ENCODE data around the gene MAGEB17. TPM values are rescaled to one million over a fixed set of nuclear protein-coding genes. Genes with fewer than 3 reads are reported as not detected.

MAGEB17 gene
- total RNA-seq, 1 donor from 2014 or later = not detected

DNA sequence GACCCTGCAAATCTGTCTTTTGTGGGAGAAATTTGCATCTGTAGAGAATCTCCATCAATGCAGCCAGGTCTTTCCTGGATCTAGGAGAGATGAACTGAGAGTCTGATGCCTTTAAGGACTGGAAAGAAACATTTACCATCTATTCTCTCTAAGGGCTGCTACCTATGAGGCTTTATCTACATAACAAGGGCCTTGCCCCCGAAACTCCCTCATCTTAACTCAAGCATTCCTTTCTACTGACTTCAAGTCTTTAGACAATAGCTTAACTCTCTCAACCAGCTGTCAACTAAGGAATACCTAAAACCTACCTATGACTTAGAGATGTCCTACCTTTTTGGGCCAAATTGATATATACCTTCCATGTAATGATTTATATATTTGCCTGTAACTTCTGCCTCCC, 32.1 kb downstream of the MAGEB17 start:
- intact Hi-C loops (cut with micrococcal nuclease) = no loop called here
- DNase-seq (ENCODE audit: low spot score) = no peak
- no peaks in the 10 kb centered on the region for H3K9me3 Mint-ChIP-seq
- H3K27me3 Mint-ChIP-seq (ENCODE audit: insufficient read depth) = no peaks in the 10 kb centered on the region
- no peaks in the 10 kb centered on the region for H3K36me3 Mint-ChIP-seq (ENCODE audit: low read depth)
- no peak overlapping the region for H3K27ac Mint-ChIP-seq
- no peaks in the 10 kb centered on the region for H3K4me1 Mint-ChIP-seq (ENCODE audit: low read depth)
- no peak overlapping the region for H3K4me3 Mint-ChIP-seq

DNA sequence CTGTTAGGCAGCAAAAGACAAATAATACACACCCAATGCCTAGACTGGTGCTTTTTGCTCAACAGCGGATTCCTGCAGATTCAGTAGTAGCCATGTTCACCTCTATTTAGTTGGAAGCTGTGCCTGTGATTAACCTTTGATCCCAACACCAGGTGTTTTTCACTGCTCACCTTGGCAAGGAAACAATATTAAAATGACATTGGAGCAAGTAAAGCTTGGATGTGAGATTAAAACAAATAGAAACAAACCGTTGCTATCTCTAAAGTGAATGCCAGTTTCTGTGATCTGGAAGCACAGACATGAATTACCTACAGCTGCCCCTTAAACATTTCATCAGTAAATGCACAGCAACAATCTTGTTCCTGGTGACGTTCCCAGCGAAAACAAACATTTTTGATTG, 35.7 kb downstream of the MAGEB17 start:
- H3K27ac Mint-ChIP-seq = no peak overlapping the region
- DNase-seq (ENCODE audit: low spot score) = no peak
- H3K4me1 Mint-ChIP-seq (ENCODE audit: low read depth) = no peaks in the 10 kb centered on the region
- peaks cover 3% of the 10 kb centered on the region for H3K27me3 Mint-ChIP-seq (ENCODE audit: insufficient read depth)
- H3K4me3 Mint-ChIP-seq = no peak overlapping the region
- H3K36me3 Mint-ChIP-seq (ENCODE audit: low read depth) = no peaks in the 10 kb centered on the region
- intact Hi-C loops (cut with micrococcal nuclease) = no loop called here
- no peaks in the 10 kb centered on the region for H3K9me3 Mint-ChIP-seq

GRCh38 chrX:16204538-16204937, 37.3 kb downstream of the MAGEB17 start:
- Mint-ChIP-seq H3K27ac (no peak overlapping the region), H3K4me1 (ENCODE audit: low read depth) (no peaks in the 10 kb centered on the region), H3K36me3 (ENCODE audit: low read depth) (no peaks in the 10 kb centered on the region), H3K9me3 (no peaks in the 10 kb centered on the region), H3K27me3 (ENCODE audit: insufficient read depth) (peaks cover 5% of the 10 kb centered on the region), H3K4me3 (no peak overlapping the region)
- DNase-seq (ENCODE audit: low spot score) = no peak
- intact Hi-C loops (cut with micrococcal nuclease) = no loop called here

DNA sequence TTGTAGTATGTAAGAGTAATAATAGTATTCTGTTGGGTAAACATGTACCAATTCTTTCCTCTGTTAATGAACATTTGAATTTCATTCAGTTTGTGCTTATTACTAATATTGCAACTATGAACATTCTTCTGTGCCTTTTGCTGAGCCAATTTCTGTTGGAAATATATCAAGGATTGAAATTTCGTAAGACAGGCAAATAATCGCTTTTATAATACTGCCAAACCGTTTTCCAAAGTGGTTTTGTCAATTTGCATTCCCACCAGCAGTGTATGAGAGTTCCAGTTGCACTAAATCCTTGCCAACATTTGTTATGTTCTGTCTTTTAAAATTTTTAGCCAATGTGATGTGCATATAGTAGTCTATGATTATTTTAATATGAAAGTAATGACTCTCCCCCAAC, 38.6 kb downstream of the MAGEB17 start:
- intact Hi-C loops (cut with micrococcal nuclease) = no loop called here
- Mint-ChIP-seq H3K27me3 (ENCODE audit: insufficient read depth) (peaks cover 5% of the 10 kb centered on the region), H3K9me3 (no peaks in the 10 kb centered on the region), H3K27ac (no peak overlapping the region), H3K4me1 (ENCODE audit: low read depth) (no peaks in the 10 kb centered on the region), H3K36me3 (ENCODE audit: low read depth) (no peaks in the 10 kb centered on the region), H3K4me3 (no peak overlapping the region)
- no peak for DNase-seq (ENCODE audit: low spot score)

DNA sequence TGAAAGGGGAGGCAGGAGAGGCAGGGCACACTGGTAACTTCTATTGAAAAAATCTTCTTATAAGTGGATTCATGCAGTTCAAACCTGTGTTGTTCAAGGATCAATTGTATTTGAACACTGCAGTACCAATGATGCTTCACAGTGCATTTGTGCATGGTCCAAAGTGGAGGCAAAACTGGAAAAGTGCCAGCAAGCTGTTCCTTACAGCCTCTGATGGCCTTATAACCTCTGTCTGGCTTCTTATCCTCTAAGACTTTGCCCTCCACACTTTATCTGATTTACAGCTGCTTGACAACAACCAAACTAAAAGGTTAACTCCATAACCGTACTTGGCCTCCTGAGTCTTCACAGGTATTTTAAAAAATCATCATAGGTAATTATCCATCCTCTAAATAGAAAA, 40.4 kb downstream of the MAGEB17 start:
- no peak for DNase-seq (ENCODE audit: low spot score)
- no peaks in the 10 kb centered on the region for H3K9me3 Mint-ChIP-seq
- H3K27me3 Mint-ChIP-seq (ENCODE audit: insufficient read depth) = peaks cover 5% of the 10 kb centered on the region
- H3K36me3 Mint-ChIP-seq (ENCODE audit: low read depth) = no peaks in the 10 kb centered on the region
- H3K4me1 Mint-ChIP-seq (ENCODE audit: low read depth) = no peaks in the 10 kb centered on the region
- no peak overlapping the region for H3K27ac Mint-ChIP-seq
- intact Hi-C loops (cut with micrococcal nuclease) = no loop called here
- H3K4me3 Mint-ChIP-seq = no peak overlapping the region

- H3K27ac Mint-ChIP-seq = no peak overlapping the region
- H3K36me3 Mint-ChIP-seq (ENCODE audit: low read depth) = no peaks in the 10 kb centered on the region
- intact Hi-C loops (cut with micrococcal nuclease) = no loop called here
- DNase-seq (ENCODE audit: low spot score) = no peak
- H3K4me1 Mint-ChIP-seq (ENCODE audit: low read depth) = no peaks in the 10 kb centered on the region
- H3K4me3 Mint-ChIP-seq = no peak overlapping the region
- H3K9me3 Mint-ChIP-seq = no peaks in the 10 kb centered on the region
- H3K27me3 Mint-ChIP-seq (ENCODE audit: insufficient read depth) = peaks cover 5% of the 10 kb centered on the region
Measured at GRCh38 chrX:16208601-16209000, 41.3 kb downstream of the MAGEB17 start.

GRCh38 chrX:16210061-16210460, 42.8 kb downstream of the MAGEB17 start:
- no peak overlapping the region for H3K27ac Mint-ChIP-seq
- no peak overlapping the region for H3K4me3 Mint-ChIP-seq
- no peak for DNase-seq (ENCODE audit: low spot score)
- no peaks in the 10 kb centered on the region for H3K36me3 Mint-ChIP-seq (ENCODE audit: low read depth)
- H3K9me3 Mint-ChIP-seq = no peaks in the 10 kb centered on the region
- peaks cover 5% of the 10 kb centered on the region for H3K27me3 Mint-ChIP-seq (ENCODE audit: insufficient read depth)
- no peaks in the 10 kb centered on the region for H3K4me1 Mint-ChIP-seq (ENCODE audit: low read depth)
- intact Hi-C loops (cut with micrococcal nuclease) = no loop called here

GRCh38 chrX:16212024-16212423, 44.7 kb downstream of the MAGEB17 start:
- Mint-ChIP-seq H3K9me3 (no peaks in the 10 kb centered on the region), H3K27ac (no peak overlapping the region), H3K4me1 (ENCODE audit: low read depth) (no peaks in the 10 kb centered on the region), H3K36me3 (ENCODE audit: low read depth) (no peaks in the 10 kb centered on the region), H3K4me3 (no peak overlapping the region), H3K27me3 (ENCODE audit: insufficient read depth) (peaks cover 5% of the 10 kb centered on the region)
- DNase-seq (ENCODE audit: low spot score) = no peak
- intact Hi-C loops (cut with micrococcal nuclease) = no loop called here

GRCh38 chrX:16212436-16212835, 45.2 kb downstream of the MAGEB17 start:
- Mint-ChIP-seq H3K36me3 (ENCODE audit: low read depth) (no peaks in the 10 kb centered on the region), H3K9me3 (no peaks in the 10 kb centered on the region), H3K4me3 (no peak overlapping the region), H3K27me3 (ENCODE audit: insufficient read depth) (peaks cover 5% of the 10 kb centered on the region), H3K4me1 (ENCODE audit: low read depth) (no peaks in the 10 kb centered on the region), H3K27ac (no peak overlapping the region)
- intact Hi-C loops (cut with micrococcal nuclease) = no loop called here
- DNase-seq (ENCODE audit: low spot score) = no peak

DNA sequence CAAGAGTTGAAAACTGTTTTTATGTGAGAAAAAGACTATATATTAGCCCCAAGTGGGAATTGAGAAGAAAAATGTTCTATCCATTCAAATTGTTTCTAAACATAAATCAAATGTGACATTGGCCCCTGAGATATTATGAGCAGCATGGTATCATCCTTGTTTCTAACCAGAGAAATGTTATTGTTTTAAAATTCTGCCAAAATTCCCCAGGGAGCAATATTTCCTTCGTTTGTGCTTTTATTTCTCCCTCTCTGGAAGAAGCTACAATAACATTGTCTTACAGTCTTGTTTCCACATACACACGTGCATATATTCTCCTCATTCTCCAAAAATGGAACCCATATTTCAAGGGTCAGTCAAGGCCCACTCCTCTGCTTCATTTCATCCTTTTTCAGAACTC, 46.7 kb downstream of the MAGEB17 start:
- Mint-ChIP-seq H3K9me3 (no peaks in the 10 kb centered on the region), H3K4me1 (ENCODE audit: low read depth) (no peaks in the 10 kb centered on the region), H3K36me3 (ENCODE audit: low read depth) (no peaks in the 10 kb centered on the region), H3K27me3 (ENCODE audit: insufficient read depth) (no peaks in the 10 kb centered on the region), H3K27ac (no peak overlapping the region), H3K4me3 (no peak overlapping the region)
- no peak for DNase-seq (ENCODE audit: low spot score)
- intact Hi-C loops (cut with micrococcal nuclease) = no loop called here

DNA sequence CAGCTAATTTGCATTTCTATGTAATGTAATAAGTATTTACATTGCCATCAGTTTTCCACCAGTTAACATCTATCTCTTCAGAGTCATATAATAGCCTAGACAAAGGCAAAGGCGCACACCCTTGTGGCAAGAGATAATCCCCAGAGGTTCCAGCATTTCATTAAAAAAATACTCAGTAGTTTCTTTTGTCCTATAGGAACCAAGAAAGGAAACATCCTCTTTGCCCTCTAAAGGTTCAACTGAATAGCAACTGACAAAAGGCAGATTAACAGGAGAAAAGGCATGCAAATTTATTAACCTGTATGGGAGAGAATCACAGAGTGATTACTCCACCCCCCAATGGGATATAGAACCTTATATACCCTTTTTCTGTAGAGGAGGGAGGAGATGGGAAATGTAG, 48.4 kb downstream of the MAGEB17 start:
- H3K36me3 Mint-ChIP-seq (ENCODE audit: low read depth) = no peaks in the 10 kb centered on the region
- no peak overlapping the region for H3K4me3 Mint-ChIP-seq
- peaks cover 2% of the 10 kb centered on the region for H3K27me3 Mint-ChIP-seq (ENCODE audit: insufficient read depth)
- H3K9me3 Mint-ChIP-seq = no peaks in the 10 kb centered on the region
- intact Hi-C loops (cut with micrococcal nuclease) = no loop called here
- no peaks in the 10 kb centered on the region for H3K4me1 Mint-ChIP-seq (ENCODE audit: low read depth)
- H3K27ac Mint-ChIP-seq = no peak overlapping the region
- no peak for DNase-seq (ENCODE audit: low spot score)

Other genes with a start within 250 kb of the MAGEB17 start
- not detected in 2 replicates for gene GRPR, start 43.9 kb upstream of the MAGEB17 start, total RNA-seq

All from activated T-helper 1 cell treated with anti-CD3 and anti-CD28 coated beads, Interleukin-12 subunit alpha, Interleukin-12 subunit beta, Interleukin-2, Interleukin-4 antibody, amounts not matched to agents 30 ng/mL and 10 ng/mL and 1 ng/mL, durations not matched to agents 14 hours and 24 hours and 36 hours (primary cell).